ENCODE results near the gene MMP27.

Gene MMP27

DNA sequence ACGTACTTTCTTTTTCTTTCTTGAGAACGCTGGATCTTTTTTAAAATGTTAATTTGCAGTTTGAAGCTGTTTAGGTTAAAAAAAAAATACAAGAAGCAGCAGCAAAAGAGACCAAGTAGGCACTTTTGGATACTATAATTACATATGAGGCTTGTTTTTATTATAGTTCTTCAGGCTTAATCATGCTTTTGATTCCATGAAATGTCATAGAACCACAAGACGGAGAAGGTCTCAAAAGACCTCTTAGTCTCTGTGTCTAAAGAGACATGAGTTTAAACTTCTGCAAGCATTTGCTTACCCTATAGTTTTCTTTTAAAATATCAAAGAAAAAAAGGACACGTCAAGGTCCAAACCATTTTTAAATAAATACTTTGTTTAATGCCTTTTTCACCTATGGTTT is 61.6 kb downstream of the MMP27 start:
- no peak for DNase-seq
- in situ Hi-C loops (cut with MboI; ENCODE audit: low pct_unique_long_range_greater_than_20kb, low sequenced_read_pairs): no loop called here

All from KBM-7 (cell line).